Measurements from ENCODE around the gene TBX2.

GRCh38 chr17:61444075-61444474 lies 44.4 kb downstream of the TBX2 start:
- TF ChIP-seq CTCF (conservative IDR thresholded peaks at IDR 0.05 in 1 of 2, IDR thresholded peaks at IDR 0.05 in 1 of 2; ENCODE audit: low read depth in 1 of 2, low read length in 2 of 2) (no peak), EZH2 (IDR thresholded peaks at IDR 0.05; ENCODE audit: low read length, missing control alignments) (no peak)
